ENCODE measurements around the gene KLHDC8B. TPM values are rescaled to one million over a fixed set of nuclear protein-coding genes. Genes with fewer than 3 reads are reported as not detected.
"Not testable (repeated sequence)": the region's sequence is repeated elsewhere in the genome, so short reads cannot be mapped to it uniquely, and the experiment has no call there.

KLHDC8B gene
- total RNA-seq, 2 donors from 2014 or later = 29.8 to 31.9 TPM

DNA sequence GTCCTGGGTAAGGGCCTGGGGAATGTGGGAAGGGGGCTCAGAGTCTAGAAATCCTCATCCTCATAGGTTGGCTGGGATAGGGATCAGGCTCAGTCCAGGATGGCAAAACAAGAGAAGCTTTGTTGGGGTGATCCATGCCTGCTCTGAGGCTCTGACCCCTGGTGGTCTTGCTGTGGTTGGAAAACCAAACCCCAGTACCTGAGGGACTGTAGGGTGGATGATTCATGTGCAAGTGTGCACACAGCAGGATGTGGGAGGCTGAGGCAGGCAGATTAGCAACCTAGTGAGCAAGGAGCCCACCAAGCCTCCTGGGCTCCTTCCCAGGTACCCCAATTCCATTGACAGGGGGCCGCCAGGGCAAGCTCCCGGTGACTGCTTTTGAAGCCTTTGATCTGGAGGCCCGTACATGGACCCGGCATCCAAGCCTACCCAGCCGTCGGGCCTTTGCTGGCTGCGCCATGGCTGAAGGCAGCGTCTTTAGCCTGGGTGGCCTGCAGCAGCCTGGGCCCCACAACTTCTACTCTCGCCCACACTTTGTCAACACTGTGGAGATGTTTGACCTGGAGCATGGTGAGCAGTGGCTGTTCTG, 3.1 kb downstream of the KLHDC8B start:
- DNase-seq (ENCODE audit: low spot score) = no peak
- intact Hi-C loops (cut with DNase I) = no loop called here

DNA sequence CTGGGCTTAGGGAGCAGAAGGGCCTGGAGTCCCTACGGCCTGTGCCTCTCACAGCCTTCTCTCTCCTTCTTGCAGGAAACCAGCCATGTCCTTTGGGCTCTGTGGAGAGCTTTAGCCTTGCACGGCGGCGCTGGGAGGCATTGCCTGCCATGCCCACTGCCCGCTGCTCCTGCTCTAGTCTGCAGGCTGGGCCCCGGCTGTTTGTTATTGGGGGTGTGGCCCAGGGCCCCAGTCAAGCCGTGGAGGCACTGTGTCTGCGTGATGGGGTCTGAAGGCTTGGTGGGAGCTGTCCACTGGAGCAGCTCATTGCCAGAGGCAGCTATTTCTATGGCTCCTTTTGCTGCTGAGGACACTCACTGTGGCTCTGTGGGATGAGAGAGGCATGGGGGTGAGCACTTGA, 4.1 kb downstream of the KLHDC8B start:
- DNase-seq (ENCODE audit: low spot score) = no peak
- intact Hi-C loops (cut with DNase I) = no loop called here

DNA sequence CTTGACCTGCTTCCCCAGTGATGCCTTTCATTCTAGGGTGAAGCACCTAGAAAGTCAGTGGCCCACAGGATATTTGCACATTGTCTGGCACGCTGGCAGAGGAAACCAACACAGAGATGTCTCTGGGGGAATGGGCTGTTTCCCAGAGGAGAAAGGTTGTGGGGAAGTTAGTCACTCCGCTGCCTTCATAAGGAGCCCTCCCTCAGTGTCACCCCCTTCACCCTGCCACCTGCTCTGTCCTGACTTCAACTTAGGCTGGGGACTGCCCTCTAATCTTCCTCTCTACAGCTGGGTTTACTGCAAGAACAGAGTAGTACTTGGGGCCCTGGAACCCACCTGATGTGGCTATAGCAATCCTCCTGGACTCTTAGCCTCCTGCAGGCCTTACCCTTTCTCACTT, 5.7 kb downstream of the KLHDC8B start:
- intact Hi-C loops (cut with DNase I) = no loop called here
- no peak for DNase-seq (ENCODE audit: low spot score)

DNA sequence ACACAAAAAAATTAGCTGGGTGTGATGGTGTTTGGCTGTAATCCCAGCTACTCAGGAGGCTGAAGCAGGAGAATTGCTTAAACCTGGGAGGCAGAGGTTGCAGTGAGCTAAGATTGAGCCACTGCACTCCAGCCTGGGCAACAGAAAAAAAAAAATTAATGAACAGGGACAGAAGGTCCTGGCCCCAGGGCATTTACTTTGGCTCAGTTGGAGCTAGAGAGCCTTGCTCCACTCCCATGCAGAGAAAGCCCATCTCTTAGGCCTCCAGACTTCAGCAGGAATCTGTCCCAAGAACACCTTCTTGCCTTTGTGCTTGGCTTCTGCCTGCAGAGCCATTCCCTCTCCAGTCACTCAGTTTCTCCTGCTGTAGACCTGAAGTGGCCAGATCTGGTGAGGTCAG, 8.7 kb downstream of the KLHDC8B start:
- no peak for DNase-seq (ENCODE audit: low spot score)
- intact Hi-C loops (cut with DNase I) = no loop called here

DNA sequence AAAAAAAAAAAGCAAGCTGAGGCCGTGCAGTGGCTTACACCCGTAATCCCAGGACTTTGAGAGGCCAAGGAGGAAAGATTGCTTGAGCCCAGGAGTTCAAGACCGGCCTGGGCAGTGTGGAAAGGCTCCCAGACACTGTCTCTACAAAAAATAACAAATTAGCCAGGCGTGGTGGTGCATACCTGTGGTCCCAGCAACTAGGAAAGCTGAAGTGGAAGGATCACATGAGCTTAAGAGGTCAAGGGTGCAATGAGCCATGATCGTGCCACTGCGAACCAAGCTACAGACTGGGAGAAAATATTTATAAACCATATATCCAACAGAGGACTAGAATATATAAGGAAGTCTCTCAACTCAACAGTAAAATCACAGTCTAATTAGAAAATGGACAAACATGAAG, 10.0 kb downstream of the KLHDC8B start:
- no peak for DNase-seq (ENCODE audit: low spot score)
- intact Hi-C loops (cut with DNase I) = no loop called here

DNA sequence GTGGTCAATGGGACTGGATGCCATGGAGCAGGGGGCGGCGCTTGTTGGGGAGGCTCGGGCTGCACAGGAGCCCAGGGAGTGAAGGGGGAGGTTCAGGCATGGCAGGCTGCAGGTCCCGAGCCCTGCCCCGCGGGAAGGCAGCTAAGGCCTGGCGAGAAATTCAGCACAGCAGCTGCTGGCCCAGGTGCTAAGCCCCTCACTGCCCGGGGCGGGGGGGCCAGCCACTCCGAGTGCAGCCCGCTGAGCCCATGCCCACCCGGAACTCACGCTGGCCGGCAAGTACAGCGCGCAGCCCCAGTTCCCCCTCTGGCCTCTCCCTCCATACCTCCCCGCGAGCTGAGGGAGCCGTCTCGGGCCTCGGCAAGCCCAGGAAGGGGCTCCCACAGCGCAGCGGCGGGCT, 11.3 kb downstream of the KLHDC8B start:
- DNase-seq (ENCODE audit: low spot score) = no peak
- intact Hi-C loops (cut with DNase I) = no loop called here

DNA sequence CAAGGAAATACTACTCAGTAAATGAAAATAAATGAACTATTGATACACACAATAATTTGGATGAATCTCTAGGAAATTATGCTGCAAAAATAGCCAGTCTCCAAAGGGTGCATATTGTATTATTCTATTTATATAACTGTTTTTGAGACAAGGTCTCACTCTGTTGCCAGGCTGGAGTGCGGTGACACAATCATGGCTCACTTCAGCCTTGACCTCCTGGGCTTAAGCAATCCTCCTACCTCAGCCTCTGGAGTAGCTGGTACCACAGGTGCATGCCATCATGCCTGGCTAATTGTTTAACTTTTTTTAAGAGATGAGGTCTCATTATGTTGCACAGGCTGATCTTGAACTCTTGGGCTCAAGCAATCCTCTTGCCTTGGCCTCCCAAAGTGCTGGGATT, 12.5 kb downstream of the KLHDC8B start:
- intact Hi-C loops (cut with DNase I) = no loop called here
- DNase-seq (ENCODE audit: low spot score) = no peak

DNA sequence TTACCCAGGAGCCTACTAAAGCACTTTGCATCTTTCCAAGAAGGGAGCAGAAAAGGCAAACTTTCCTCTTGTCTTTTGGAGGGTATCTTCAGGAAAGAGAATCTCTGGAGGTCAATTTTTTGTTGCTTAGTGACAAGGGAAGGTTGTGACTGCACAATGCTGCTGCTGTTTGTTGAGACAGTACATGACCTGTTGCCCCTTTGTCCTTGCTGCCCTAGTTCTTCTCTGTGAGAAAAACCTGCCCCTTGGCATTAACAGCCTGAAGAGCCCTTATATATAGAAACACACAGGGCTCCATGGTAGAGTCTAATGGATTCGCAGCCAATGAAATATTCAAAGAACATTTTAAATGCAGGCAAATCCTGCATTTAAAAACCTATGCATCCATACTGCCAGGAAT, 20.3 kb downstream of the KLHDC8B start:
- intact Hi-C loops (cut with DNase I) = no loop called here
- DNase-seq (ENCODE audit: low spot score) = no peak

DNA sequence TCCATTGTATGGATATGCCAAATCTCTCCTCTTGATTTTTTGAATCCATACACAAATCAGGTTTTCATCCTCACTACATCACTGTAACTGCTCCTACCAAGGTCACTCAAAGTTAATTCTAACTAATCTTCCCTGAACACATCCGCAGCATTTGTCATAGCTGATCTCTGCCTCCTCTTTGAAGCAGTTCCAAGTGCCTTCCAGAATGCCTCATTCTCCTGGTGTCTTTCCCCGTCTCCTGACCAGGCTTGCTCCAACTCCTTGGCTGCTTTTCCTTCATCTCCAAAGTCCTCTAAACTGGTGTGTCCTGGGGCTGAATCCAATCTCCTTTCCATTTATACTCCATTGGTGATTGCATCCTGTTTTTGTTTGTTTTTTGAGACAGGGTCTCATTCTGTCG, 26.8 kb downstream of the KLHDC8B start:
- peak; percentile 5 for DNase-seq (ENCODE audit: low spot score)
- intact Hi-C loops (cut with DNase I) = no loop called here

DNA sequence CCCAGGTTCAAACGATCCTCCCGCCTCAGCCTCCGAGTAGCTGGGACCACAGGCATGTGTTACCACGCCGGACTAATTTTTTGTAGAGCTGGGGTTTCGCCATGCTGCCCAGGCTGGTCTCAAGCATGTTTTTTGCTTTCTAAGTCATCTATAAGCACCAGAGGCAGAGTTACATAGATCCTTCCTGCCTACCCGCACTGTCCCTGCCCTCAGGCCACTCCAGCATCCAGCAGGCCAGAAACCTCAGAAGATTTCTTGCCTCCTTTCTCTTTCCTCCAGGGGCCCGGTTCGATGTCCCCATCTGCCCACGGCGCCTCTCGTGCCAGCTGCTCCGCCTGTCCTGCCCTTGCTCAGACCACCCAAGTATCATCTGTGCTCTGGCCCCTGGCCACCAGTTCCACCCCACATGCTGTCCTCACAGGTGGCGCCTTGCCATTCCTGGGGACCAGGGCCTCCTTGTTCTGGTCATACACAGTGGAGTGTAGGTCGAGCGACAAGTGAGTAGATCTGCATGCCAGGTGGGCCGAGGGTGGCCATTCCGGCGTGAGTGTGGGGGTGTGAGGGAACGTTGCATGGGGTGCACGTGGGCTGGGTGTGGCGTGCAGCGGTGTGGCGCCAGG, 27.3 kb downstream of the KLHDC8B start:
- intact Hi-C loops (cut with DNase I) = no loop called here
- peak; percentile 43 for DNase-seq (ENCODE audit: low spot score)

DNA sequence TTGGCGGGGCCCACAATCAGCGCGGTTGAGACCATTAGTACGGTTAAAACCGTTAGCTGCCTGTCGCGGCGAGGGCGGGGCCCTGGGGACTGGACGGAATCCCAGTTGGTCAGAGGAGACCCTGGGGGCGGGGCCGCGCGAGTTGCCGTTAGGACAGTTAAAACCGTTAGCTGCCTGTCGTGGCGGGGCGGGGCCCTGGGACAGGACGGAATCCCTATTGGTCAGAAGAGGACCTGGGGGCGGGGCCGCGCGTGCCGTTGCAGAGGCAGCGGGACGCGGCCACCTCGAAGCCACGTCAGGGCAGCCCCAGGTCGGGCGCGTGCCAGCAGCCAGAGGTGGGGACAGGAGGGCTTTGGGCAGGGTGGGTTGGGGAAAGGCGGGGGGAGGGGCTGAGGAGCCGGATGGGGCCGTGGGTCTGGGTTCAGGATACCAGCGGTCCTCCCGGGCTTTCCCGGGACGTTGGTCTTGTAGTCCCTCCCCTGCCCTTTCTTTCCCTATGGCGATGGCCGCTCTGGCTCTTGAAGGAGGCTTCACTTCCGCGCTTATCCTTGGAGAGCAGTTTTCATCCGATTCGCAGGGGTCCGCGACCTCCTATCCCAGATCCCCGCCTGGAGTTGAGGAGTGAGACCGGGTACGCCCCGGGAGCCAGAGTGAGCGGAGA, 28.0 kb downstream of the KLHDC8B start:
- peak; percentile 98 for DNase-seq (ENCODE audit: low spot score)
- intact Hi-C loops (cut with DNase I) = no loop called here

DNA sequence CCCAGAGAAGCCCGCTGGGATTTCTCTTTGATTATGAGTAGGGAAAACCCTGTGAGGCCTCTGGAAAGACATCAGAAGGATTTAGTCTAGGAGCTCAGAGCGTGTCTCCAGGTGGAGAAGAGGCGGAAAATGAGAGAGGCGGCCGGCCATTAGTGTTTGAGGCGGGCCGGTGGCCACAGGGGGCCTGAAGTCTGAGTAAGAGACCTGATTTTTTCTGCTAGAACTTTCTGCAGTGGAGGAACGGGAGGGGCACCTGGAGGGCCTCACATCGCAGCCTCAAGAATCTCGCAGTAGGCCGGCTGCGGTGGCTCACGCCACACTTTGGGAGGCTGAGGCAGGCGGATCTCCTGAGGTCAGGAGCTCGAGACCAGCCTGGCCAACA, 28.5 kb downstream of the KLHDC8B start:
- intact Hi-C loops (cut with DNase I) = no loop called here
- peak; percentile 76 for DNase-seq (ENCODE audit: low spot score)

DNA sequence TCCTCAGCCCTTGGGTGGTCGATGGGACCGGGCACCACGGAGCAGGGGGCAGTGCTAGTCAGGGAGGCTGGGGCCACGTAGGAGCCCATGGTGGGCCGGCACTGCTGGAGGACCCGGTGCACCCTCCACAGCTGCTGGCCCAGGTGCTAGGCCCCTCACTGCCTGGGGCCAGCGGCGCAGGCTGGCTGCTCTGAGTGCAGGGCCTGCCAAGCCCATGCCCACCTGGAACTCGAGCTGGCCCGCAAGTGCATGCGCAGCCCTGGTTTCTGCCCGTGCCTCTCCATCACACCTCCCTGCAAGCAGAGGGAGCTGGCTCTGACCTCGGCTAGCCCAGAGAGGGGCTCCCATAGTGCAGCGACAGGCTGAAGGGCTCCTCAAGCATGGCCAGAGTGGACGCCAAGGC, 42.1 kb downstream of the KLHDC8B start:
- no peak for DNase-seq (ENCODE audit: low spot score)
- intact Hi-C loops (cut with DNase I) = no loop called here

DNA sequence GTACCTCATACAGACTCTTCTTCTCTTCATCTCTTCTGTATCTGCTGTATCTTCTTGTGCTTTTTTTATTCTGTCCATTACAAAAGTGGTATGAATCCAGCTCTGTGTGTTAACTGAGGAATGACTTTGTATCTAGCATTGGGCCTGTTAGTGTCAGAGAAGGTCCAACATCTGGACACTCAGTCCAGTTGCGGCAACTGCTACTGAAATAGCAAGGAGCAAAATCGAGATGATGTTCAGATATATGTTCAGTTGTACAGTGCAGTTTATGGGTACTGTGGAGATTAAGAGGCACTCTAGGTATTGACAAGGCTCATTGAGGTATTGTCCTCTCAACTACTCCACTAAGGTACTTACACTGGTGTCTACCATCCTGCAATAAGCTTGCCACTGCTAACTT, 42.6 kb downstream of the KLHDC8B start:
- intact Hi-C loops (cut with DNase I) = no loop called here
- DNase-seq (ENCODE audit: low spot score) = no peak

DNA sequence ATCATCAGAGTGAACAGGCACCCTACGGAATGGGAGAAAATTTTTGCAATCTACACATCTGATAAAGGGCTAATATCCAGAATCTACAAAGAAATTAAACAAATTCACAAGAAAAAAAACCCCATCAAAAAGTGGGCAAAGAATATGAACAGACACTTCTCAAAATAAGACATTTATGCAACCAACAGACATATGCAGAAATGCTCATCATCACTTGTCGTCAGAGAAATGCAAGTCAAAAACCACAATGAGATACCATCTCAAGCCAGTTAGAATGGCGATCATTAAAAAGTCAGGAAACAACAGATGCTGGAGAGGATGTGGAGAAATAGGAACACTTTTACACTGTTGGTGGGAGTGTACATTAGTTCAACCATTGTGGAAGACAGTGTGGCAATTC, 45.3 kb downstream of the KLHDC8B start:
- intact Hi-C loops (cut with DNase I); DNase-seq (ENCODE audit: low spot score): not testable (repeated sequence)

DNA sequence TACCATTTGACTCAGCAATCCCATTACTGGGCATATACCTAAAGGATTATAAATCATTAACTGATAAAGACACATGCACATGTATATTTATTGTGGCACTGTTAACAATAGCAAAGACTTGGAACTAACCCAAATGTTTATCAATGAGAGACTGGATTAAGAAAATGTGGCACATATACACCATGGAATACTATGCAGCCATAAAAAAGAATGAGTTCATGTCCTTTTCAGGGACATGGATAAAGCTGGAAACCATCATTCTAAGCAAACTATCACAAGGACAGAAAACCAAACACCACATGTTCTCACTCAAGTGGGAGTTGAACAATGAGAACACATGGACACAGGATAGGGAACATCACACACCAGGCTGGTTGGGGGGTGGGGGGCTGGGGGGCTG, 45.7 kb downstream of the KLHDC8B start:
- intact Hi-C loops (cut with DNase I); DNase-seq (ENCODE audit: low spot score): not testable (repeated sequence)

DNA sequence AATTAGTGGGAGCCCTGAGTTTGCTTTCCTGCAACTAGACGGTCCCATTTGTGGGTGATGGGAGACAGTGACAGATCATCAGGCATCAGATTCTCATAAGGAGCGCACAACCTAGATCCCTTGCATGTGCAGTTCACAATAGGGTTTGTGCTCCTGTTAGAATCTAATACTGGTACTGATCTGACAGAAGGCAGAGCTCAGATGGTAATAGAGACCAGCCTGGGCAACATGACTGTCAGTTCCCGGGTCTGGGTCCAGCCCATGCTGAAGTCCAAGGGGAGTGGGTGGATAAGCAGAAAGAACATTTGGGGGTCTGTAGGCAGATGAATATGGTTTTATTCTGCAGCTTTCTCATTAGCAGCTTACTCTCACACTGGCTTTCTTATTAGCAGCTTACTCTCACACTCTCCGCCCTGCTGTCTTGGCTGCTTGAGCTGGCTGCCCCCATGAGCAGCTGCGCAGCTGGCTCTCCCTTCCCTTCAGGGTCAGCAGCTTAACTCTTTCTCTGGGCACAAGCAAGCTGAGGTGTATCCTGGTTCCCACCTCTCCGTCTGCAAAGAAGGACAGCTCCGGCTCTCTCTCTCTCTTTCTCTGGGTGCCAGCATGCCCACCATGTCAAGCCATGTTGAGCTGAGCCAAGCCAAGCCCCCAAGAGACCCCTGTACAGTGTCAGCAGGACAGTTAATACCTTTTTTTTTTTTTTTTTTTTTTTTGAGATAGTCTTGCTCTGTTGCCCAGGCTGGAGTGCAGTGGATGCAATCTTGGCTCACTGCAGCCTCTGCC, 46.5 kb downstream of the KLHDC8B start:
- DNase-seq (ENCODE audit: low spot score) = no peak
- intact Hi-C loops (cut with DNase I) = no loop called here

DNA sequence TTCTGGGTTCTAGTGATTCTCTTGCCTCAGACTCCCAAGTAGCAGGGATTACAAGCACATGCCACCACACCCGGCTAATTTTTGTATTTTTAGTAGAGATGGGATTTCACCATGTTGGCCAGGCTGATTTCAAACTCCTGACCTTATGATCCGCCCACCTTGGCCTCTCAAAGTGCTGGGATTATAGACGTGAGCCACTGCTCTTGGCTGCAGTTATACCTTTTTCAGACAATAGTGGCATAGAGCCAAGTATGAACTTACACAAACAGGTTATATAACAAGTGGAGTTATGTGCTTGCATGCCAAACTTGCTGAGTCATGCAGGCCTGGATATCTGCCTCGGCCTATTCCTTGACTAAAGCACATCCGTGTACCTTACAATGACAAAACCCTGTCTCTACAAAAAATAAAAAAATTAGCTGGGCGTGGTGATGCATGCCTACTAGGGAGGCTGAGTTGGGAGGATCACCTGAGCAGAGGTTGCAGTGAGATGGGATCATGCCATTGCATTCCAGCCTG, 47.1 kb downstream of the KLHDC8B start:
- DNase-seq (ENCODE audit: low spot score); intact Hi-C loops (cut with DNase I): not testable (repeated sequence)

DNA sequence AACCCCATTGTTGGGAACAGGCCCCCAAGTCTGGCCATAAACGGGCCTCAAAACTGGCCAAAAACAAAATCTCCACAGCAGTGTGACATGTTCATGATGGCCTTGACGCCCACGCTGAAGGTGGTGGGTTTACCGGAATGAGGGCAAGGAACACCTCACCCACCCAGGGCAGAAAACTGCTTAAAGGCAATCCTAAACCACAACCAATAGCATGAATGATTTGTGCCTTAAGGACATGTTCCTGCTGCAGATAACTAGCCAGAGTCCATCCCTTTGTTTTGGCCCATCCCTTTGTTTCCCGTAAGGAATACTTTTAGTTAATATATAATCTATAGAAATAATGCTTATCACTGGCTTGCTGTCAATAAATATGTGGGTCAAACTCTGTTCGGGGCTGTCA, 47.7 kb downstream of the KLHDC8B start:
- intact Hi-C loops (cut with DNase I) = no loop called here
- DNase-seq (ENCODE audit: low spot score) = no peak

DNA sequence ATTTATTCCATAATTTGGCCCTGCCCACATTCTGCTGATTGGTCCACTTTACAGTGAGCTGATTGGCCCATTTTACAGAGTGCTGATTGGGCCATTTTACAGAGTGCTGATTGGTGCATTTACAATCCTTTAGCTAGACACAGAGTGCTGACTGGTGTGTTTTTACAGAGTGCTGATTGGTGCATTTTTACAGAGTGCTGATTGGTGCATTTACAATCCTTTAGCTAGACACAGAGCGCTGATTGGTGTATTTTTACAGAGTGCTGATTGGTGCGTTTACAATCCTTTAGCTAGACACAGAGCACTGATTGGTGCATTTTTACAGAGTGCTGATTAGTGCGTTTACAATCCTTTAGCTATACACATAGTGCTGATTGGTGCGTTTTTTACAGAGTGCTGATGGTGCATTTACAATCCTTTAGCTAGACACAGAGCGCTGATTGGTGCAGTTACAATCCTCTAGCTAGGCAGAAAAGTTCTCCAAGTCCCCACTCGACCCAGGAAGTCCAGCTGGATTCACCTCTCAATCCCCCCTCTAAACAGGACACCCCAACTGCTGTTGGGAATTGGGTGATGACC, 49.7 kb downstream of the KLHDC8B start:
- DNase-seq (ENCODE audit: low spot score); intact Hi-C loops (cut with DNase I): not testable (repeated sequence)

All from posterior vena cava (tissue), 2 donors.